DOHH2 (cell line): Measurements from ENCODE around the gene ZNF609.

Source experiments
- H3F3A ChIP-seq: fragments of 200-600 bp; sonication (generic), shearing (Covaris generic); 2 replicates; pipeline ENCODE4 v1.6.0; 2016; ENCODE audit warnings: antibody characterized with exemption, mild to moderate bottlenecking; ENCODE audit not compliant: control insufficient read depth, insufficient read depth
- H3K27ac ChIP-seq: fragments of 200-600 bp; sonication (generic); 2 replicates; pipeline ENCODE4 v1.5.1; 2014; ENCODE audit warnings: low read depth, mild to moderate bottlenecking, low read length, moderate library complexity
- H3K27me3 ChIP-seq: fragments of 200-600 bp; sonication (generic); 2 replicates; pipeline ENCODE4 v1.6.1; 2014; ENCODE audit warnings: mild to moderate bottlenecking, low read length, mixed read lengths; ENCODE audit not compliant: control insufficient read depth
- H3K36me3 ChIP-seq: fragments of 200-600 bp; sonication (generic); 2 replicates; pipeline ENCODE4 v1.6.1; 2014; ENCODE audit warnings: mild to moderate bottlenecking, low read length, moderate library complexity, mixed read lengths; ENCODE audit not compliant: control insufficient read depth
- H3K4me1 ChIP-seq: fragments of 200-600 bp; sonication (generic); 2 replicates; pipeline ENCODE4 v1.6.1; 2014; ENCODE audit warnings: mild to moderate bottlenecking, low read length, mixed read lengths; ENCODE audit not compliant: control insufficient read depth
- H3K4me2 ChIP-seq: fragments of 200-600 bp; sonication (generic); 2 replicates; pipeline ENCODE4 v1.6.0; 2014; ENCODE audit warnings: mild to moderate bottlenecking, low read length, moderate library complexity
- H3K4me3 ChIP-seq: fragments of 200-600 bp; sonication (generic); 2 replicates; pipeline ENCODE4 v1.5.1; 2014; ENCODE audit warnings: mild to moderate bottlenecking, low read length, mixed read lengths
- H3K79me2 ChIP-seq: fragments of 200-600 bp; sonication (generic); 2 replicates; pipeline ENCODE4 v1.6.1; 2014; ENCODE audit warnings: mild to moderate bottlenecking, low read length, mixed read lengths; ENCODE audit not compliant: control insufficient read depth
- H3K9me2 ChIP-seq: fragments of 200-600 bp; sonication (generic); replicated peaks from 2 replicates; pipeline ENCODE4 v1.6.1; 2014; ENCODE audit warnings: mild to moderate bottlenecking, low read length, mixed read lengths; ENCODE audit not compliant: control insufficient read depth
- H3K9me3 ChIP-seq: fragments of 200-600 bp; sonication (generic); 2 replicates; pipeline ENCODE4 v1.6.1; 2014; ENCODE audit warnings: antibody characterized with exemption, low read length, mixed read lengths; ENCODE audit not compliant: control insufficient read depth, insufficient read depth
- H4K20me1 ChIP-seq: fragments of 200-600 bp; sonication (generic); 2 replicates; pipeline ENCODE4 v1.6.0; 2014; ENCODE audit warnings: low read depth, mild to moderate bottlenecking, antibody characterized with exemption, low read length, moderate library complexity; ENCODE audit not compliant: control insufficient read depth, insufficient read depth
- EZH2phosphoT487 ChIP-seq: fragments of 200-600 bp; sonication (generic); IDR thresholded peaks from 2 replicates; pipeline ENCODE4 v1.6.1; 2017; ENCODE audit warnings: borderline replicate concordance, mild to moderate bottlenecking, antibody characterized with exemption, low read length, moderate library complexity, mixed read lengths
- TF ChIP-seq, protein P1 (sequence below): fragments of 200-600 bp; sonication (generic); IDR thresholded peaks from one replicate; pipeline ENCODE4 v1.5.1; 2014; ENCODE audit warnings: antibody characterized with exemption, mild to moderate bottlenecking, low read depth, low read length; ENCODE audit not compliant: poor library complexity, severe bottlenecking

Gene ZNF609

DNA sequence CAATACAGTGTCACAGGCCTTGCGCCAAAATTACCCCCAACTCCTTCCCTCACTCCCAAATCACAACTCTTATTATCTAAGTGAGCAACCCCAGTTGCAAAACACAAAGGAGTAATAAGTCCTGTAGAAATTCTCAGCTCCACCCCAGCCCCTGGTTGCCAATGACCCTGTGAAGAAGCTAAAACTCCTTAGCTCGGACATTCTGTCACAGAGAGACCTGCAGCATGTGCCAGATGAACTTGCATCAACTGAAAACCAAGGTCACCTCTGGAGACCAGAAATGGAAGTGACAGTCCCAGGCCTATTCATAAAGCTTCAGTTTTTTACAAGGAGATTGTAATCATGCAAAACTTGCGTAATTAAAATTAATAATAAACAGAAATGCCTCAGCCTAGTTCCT, 259.8 kb downstream of the ZNF609 start:
- Histone ChIP-seq H3K4me1 (no peaks in the 10 kb centered on the region), H3K4me2 (no peak overlapping the region), H3K27me3 (no peaks in the 10 kb centered on the region), H3K4me3 (no peak overlapping the region), H3F3A (no peaks in the 10 kb centered on the region), H3K9me2 (no peaks in the 10 kb centered on the region), H3K36me3 (no peaks in the 10 kb centered on the region), H3K79me2 (no peaks in the 10 kb centered on the region), H4K20me1 (no peaks in the 10 kb centered on the region), H3K9me3 (no peaks in the 10 kb centered on the region), H3K27ac (no peak overlapping the region)
- TF ChIP-seq, protein P1, sequence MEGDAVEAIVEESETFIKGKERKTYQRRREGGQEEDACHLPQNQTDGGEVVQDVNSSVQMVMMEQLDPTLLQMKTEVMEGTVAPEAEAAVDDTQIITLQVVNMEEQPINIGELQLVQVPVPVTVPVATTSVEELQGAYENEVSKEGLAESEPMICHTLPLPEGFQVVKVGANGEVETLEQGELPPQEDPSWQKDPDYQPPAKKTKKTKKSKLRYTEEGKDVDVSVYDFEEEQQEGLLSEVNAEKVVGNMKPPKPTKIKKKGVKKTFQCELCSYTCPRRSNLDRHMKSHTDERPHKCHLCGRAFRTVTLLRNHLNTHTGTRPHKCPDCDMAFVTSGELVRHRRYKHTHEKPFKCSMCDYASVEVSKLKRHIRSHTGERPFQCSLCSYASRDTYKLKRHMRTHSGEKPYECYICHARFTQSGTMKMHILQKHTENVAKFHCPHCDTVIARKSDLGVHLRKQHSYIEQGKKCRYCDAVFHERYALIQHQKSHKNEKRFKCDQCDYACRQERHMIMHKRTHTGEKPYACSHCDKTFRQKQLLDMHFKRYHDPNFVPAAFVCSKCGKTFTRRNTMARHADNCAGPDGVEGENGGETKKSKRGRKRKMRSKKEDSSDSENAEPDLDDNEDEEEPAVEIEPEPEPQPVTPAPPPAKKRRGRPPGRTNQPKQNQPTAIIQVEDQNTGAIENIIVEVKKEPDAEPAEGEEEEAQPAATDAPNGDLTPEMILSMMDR: no peak
- TF ChIP-seq EZH2phosphoT487: no peak

DNA sequence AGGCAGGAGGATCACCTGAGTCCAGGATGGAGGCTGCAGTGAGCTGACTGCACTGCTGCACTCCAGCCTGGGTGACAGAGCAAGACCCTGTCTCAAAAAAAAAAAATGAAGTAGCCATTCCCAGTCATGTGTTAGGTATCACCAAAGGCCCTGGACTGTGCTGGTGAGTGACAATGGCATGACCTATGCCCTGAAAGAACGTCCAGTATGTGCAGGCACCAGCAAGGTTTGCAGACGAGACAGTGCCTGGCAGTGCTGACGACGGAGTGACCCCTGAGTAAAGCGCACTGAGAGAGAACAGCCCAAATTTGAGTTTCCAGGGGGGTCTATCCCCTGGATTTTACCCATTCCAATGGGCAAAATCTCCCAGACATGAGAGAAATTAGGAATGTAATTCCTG, 269.8 kb downstream of the ZNF609 start:
- TF ChIP-seq, protein P1: no peak
- no peak for TF ChIP-seq EZH2phosphoT487
- H4K20me1 ChIP-seq: no peaks in the 10 kb centered on the region

DNA sequence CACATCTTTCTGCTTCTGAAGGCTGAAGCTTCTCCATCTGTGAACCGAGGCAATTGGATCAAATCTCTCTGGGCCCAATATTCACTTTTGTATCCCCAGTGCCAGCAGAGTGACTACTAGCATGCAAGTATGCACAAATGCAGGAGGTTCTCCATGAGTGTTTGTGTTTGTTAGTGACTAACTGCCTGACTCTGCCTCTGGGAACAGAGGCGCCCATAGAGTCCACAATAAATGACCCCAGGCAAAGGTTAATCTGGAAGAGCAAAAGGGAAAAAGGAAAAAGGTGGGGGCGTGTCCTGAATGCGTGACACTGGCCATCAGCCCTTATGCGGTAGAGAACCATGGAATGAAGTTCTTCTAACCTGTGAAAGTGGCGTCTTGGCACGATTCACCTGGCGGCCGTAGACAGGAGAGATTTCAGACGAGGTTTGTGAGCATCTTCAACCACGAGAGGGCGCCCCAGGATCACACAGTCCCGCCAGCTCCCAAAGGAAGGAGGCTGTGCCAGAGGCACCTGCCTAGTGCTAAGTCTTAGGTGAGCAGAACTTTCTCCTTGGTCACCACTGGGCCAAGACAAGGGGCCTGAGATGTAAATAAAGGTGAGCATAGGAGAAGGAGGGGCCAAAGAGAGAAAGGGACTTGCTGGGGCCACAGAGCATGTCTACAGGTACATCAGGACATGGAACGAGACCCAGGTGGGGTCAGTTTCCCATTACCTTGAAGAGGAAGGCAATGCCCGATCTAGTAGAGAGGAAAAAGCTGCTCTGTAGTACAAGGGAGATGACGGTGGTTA, 270.8 kb downstream of the ZNF609 start:
- no peaks in the 10 kb centered on the region for H3K36me3 ChIP-seq
- 0 out of 2 replicates have a peak, but pooled peaks cover 5% of the 10 kb centered on the region for H3K27me3 ChIP-seq
- no peak overlapping the region for H3K4me2 ChIP-seq
- no peak overlapping the region for H3K27ac ChIP-seq
- H3K9me2 ChIP-seq: no peaks in the 10 kb centered on the region
- TF ChIP-seq, protein P1: peak; percentile 94
- no peak for TF ChIP-seq EZH2phosphoT487
- H3F3A ChIP-seq: no peaks in the 10 kb centered on the region
- no peaks in the 10 kb centered on the region for H3K9me3 ChIP-seq
- no peaks in the 10 kb centered on the region for H3K79me2 ChIP-seq
- no peaks in the 10 kb centered on the region for H4K20me1 ChIP-seq
- no peaks in the 10 kb centered on the region for H3K4me1 ChIP-seq
- no peak overlapping the region for H3K4me3 ChIP-seq

More for the DNA sequence above, 269.8 kb downstream of the ZNF609 start:
- no peaks in the 10 kb centered on the region for H3K36me3 ChIP-seq
- no peak overlapping the region for H3K4me3 ChIP-seq
- H3K79me2 ChIP-seq: no peaks in the 10 kb centered on the region
- H3K4me2 ChIP-seq: no peak overlapping the region
- H3K9me3 ChIP-seq: no peaks in the 10 kb centered on the region
- H3F3A ChIP-seq: no peaks in the 10 kb centered on the region
- no peaks in the 10 kb centered on the region for H3K9me2 ChIP-seq
- no peak overlapping the region for H3K27ac ChIP-seq
- H3K27me3 ChIP-seq: 0 out of 2 replicates have a peak, but pooled peaks cover 5% of the 10 kb centered on the region
- H3K4me1 ChIP-seq: no peaks in the 10 kb centered on the region
